WTC11 (cell line): ENCODE data around the gene MITF. TPM values are rescaled to one million over a fixed set of nuclear protein-coding genes. Genes with fewer than 3 reads are reported as not detected.

Experiments used
- ATAC-seq: fragments of 200-7000 bp; cut with Tn5 transposase; 2 replicates; pipeline ENCODE4 v1.10.0; 2021; ENCODE audit warnings: mild to moderate bottlenecking, moderate library complexity
- CTCF ChIA-PET: fragments of 300-600 bp; sonication (Branson Sonifier 250); formaldehyde crosslinking; loops from one replicate; lab custom pipeline; 2021; ENCODE audit warnings: antibody characterized with exemption; lab: Charles Lee
- POLR2A ChIA-PET: fragments of 350-600 bp; sonication (Branson Sonifier 250); formaldehyde crosslinking; loops from one replicate; lab custom pipeline; 2021; ENCODE audit warnings: antibody characterized with exemption; lab: Charles Lee
- DNase-seq: peaks from one replicate; pipeline ENCODE4 v3.0.0; 2021; ENCODE audit warnings: low spot score
- H3K27ac Mint-ChIP-seq: 2 replicates; pipeline ENCODE4 v1.8.0; 2021; ENCODE audit warnings: mixed read lengths
- H3K27me3 Mint-ChIP-seq: 2 replicates; pipeline ENCODE4 v1.8.0; 2021; ENCODE audit warnings: low read depth, mild to moderate bottlenecking, moderate library complexity, mixed read lengths
- H3K36me3 Mint-ChIP-seq: 2 replicates; pipeline ENCODE4 v1.8.0; 2021; ENCODE audit warnings: mixed read lengths
- H3K4me1 Mint-ChIP-seq: 2 replicates; pipeline ENCODE4 v1.8.0; 2022; ENCODE audit warnings: mixed read lengths
- H3K4me3 Mint-ChIP-seq: 2 replicates; pipeline ENCODE4 v1.8.0; 2021; ENCODE audit warnings: mild to moderate bottlenecking, moderate library complexity, mixed read lengths
- H3K9me3 Mint-ChIP-seq: 2 replicates; pipeline ENCODE4 v1.8.0; 2021; ENCODE audit warnings: mixed read lengths
- CREB1 ChIP-seq: sonication (generic); formaldehyde crosslinking; IDR thresholded peaks from 2 replicates; pipeline ENCODE4 v1.8.0; 2023; ENCODE audit warnings: mild to moderate bottlenecking, missing genetic modification reagents
- ETV6 ChIP-seq: sonication (generic); formaldehyde crosslinking; IDR thresholded peaks from 2 replicates; pipeline ENCODE4 v1.8.1; 2022; ENCODE audit warnings: mild to moderate bottlenecking, missing genetic modification reagents
- FOXP1 ChIP-seq: sonication (generic); formaldehyde crosslinking; IDR thresholded peaks from 2 replicates; pipeline ENCODE4 v1.8.0; 2022; ENCODE audit warnings: missing genetic modification reagents, mild to moderate bottlenecking, moderate library complexity, borderline replicate concordance
- GRHL2 ChIP-seq: fragments of 250-450 bp; sonication (Bioruptor Pico); IDR thresholded peaks from 2 replicates; pipeline ENCODE4 v1.8.0; 2022; ENCODE audit warnings: mild to moderate bottlenecking, moderate library complexity; ENCODE audit not compliant: insufficient replicate concordance, severe bottlenecking
- NFATC4 ChIP-seq: fragments of 250-450 bp; sonication (Bioruptor Pico); IDR thresholded peaks from 2 replicates; pipeline ENCODE4 v1.9.0; 2021; ENCODE audit warnings: mild to moderate bottlenecking
- SMAD3 ChIP-seq: sonication (generic); formaldehyde crosslinking; IDR thresholded peaks from 2 replicates; pipeline ENCODE4 v1.8.0; 2022; ENCODE audit warnings: missing genetic modification reagents, mild to moderate bottlenecking, borderline replicate concordance
- STAT6 ChIP-seq: sonication (generic); formaldehyde crosslinking; conservative IDR thresholded peaks from 2 replicates; pipeline ENCODE4 v1.8.1; 2023; ENCODE audit warnings: mild to moderate bottlenecking, low read depth, missing genetic modification reagents, moderate library complexity
- TCF7 ChIP-seq: sonication (generic); formaldehyde crosslinking; IDR thresholded peaks from 2 replicates; pipeline ENCODE4 v1.8.0; 2022; ENCODE audit warnings: mild to moderate bottlenecking, low read depth, missing genetic modification reagents, moderate library complexity
- ZMAT4 ChIP-seq: fragments of 250-450 bp; sonication (Bioruptor Pico); IDR thresholded peaks from 2 replicates; pipeline ENCODE4 v1.9.0; 2021; ENCODE audit warnings: mild to moderate bottlenecking
- ZNF219 ChIP-seq: sonication (generic); formaldehyde crosslinking; IDR thresholded peaks from 2 replicates; pipeline ENCODE4 v1.8.0; 2023; ENCODE audit warnings: missing genetic modification reagents, mild to moderate bottlenecking, borderline replicate concordance
- ZNF416 ChIP-seq: fragments of 250-450 bp; sonication (Bioruptor Pico); IDR thresholded peaks from 2 replicates; pipeline ENCODE4 v1.9.0; 2021; ENCODE audit warnings: mild to moderate bottlenecking, inconsistent platforms
- ZNF512 ChIP-seq: sonication (generic); formaldehyde crosslinking; IDR thresholded peaks from 2 replicates; pipeline ENCODE4 v1.8.1; 2022; ENCODE audit warnings: missing genetic modification reagents, borderline replicate concordance
- total RNA-seq: library from RNA; stranded (reverse); gene quantifications from 3 replicates; pipeline ENCODE4 v1.2.3, GENCODE V29; 2021
- TF ChIP-seq, protein P1 (sequence below): sonication (generic); formaldehyde crosslinking; IDR thresholded peaks from 2 replicates; pipeline ENCODE4 v1.8.1; 2022; ENCODE audit warnings: mild to moderate bottlenecking, moderate library complexity, missing genetic modification reagents
- TF ChIP-seq, protein P2 (sequence below): sonication (generic); formaldehyde crosslinking; IDR thresholded peaks from 2 replicates; pipeline ENCODE4 v1.8.1; 2023; ENCODE audit warnings: mild to moderate bottlenecking, missing genetic modification reagents, moderate library complexity
- TF ChIP-seq, protein P3 (sequence below): sonication (generic); formaldehyde crosslinking; IDR thresholded peaks from 2 replicates; pipeline ENCODE4 v1.8.1; 2022; ENCODE audit warnings: low read depth, missing genetic modification reagents, borderline replicate concordance
- TF ChIP-seq, protein P4 (sequence below): sonication (generic); formaldehyde crosslinking; IDR thresholded peaks from 2 replicates; pipeline ENCODE4 v1.8.1; 2023; ENCODE audit warnings: mild to moderate bottlenecking, missing genetic modification reagents, moderate library complexity
- TF ChIP-seq, protein P5 (sequence below): sonication (generic); formaldehyde crosslinking; IDR thresholded peaks from 2 replicates; pipeline ENCODE4 v1.8.0; 2023; ENCODE audit warnings: missing genetic modification reagents, mild to moderate bottlenecking, borderline replicate concordance

The MITF gene
- total RNA-seq, 1 experiment from 2014 or later: 1.3 TPM

DNA sequence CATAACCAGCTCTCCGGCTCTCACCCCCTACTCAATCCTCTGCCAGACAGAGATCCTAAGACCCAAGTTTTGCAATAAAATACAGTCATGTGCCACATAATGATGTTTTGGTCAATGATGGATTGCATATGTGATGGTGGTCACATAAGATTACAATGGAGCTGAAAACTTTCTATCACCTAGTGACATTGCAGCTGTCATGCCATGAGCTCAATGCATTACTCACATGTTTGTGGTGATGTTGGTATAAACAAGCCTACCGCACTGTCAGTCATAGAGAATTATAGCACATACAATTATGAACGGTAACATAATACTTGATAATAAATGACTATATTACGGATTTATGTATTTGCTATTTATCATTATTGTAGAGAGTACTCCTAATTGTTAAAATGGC lies 233.4 kb downstream of the MITF start (continued):
- TF ChIP-seq, protein P1, sequence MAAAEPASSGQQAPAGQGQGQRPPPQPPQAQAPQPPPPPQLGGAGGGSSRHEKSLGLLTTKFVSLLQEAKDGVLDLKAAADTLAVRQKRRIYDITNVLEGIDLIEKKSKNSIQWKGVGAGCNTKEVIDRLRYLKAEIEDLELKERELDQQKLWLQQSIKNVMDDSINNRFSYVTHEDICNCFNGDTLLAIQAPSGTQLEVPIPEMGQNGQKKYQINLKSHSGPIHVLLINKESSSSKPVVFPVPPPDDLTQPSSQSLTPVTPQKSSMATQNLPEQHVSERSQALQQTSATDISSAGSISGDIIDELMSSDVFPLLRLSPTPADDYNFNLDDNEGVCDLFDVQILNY (CRISPR knock-in tag): no peak
- TF ChIP-seq, protein P2, sequence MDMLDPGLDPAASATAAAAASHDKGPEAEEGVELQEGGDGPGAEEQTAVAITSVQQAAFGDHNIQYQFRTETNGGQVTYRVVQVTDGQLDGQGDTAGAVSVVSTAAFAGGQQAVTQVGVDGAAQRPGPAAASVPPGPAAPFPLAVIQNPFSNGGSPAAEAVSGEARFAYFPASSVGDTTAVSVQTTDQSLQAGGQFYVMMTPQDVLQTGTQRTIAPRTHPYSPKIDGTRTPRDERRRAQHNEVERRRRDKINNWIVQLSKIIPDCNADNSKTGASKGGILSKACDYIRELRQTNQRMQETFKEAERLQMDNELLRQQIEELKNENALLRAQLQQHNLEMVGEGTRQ (CRISPR knock-in tag): no peak
- no peak for TF ChIP-seq ETV6 (CRISPR knock-in tag)
- TF ChIP-seq, protein P3, sequence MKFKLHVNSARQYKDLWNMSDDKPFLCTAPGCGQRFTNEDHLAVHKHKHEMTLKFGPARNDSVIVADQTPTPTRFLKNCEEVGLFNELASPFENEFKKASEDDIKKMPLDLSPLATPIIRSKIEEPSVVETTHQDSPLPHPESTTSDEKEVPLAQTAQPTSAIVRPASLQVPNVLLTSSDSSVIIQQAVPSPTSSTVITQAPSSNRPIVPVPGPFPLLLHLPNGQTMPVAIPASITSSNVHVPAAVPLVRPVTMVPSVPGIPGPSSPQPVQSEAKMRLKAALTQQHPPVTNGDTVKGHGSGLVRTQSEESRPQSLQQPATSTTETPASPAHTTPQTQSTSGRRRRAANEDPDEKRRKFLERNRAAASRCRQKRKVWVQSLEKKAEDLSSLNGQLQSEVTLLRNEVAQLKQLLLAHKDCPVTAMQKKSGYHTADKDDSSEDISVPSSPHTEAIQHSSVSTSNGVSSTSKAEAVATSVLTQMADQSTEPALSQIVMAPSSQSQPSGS: no peak

DNA sequence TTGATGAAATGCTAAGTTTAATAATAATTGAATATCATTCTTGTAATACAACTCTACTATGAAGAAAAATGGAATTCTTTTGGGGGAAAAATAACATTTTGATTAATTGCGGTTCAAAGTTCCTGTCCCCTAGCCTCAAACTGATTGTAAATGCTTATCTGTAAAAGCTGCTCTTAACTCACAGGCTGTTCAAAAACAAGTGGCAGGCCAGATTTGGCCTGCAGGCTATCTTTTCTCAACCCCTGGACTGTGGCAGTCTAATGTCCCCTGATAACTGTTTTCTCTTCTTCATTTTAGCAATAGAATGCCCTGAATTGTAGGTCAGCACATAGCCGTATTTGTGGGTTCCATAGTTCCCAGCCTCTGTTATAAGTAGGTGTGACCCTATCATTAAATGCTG lies 236.8 kb downstream of the MITF start:
- ChIA-PET CTCF (no interaction called here), POLR2A (no interaction called here)
- Mint-ChIP-seq H3K27ac (no peak overlapping the region), H3K4me3 (no peak overlapping the region), H3K27me3 (peaks cover 7% of the 10 kb centered on the region), H3K36me3 (peaks cover 15% of the 10 kb centered on the region), H3K9me3 (peaks cover 37% of the 10 kb centered on the region), H3K4me1 (no peaks in the 10 kb centered on the region)
- no peak for ATAC-seq
- no peak for DNase-seq
- TF ChIP-seq ZMAT4 (CRISPR knock-in tag) (no peak), ZNF219 (CRISPR knock-in tag) (no peak), ZNF416 (no peak), NFATC4 (CRISPR knock-in tag) (no peak), CREB1 (CRISPR knock-in tag) (no peak), SMAD3 (CRISPR knock-in tag) (no peak), STAT6 (no peak), ZNF512 (no peak), GRHL2 (CRISPR knock-in tag) (no peak), TCF7 (CRISPR knock-in tag) (no peak), FOXP1 (CRISPR knock-in tag) (no peak)
- TF ChIP-seq, protein P2 (CRISPR knock-in tag): no peak
- TF ChIP-seq, protein P4, sequence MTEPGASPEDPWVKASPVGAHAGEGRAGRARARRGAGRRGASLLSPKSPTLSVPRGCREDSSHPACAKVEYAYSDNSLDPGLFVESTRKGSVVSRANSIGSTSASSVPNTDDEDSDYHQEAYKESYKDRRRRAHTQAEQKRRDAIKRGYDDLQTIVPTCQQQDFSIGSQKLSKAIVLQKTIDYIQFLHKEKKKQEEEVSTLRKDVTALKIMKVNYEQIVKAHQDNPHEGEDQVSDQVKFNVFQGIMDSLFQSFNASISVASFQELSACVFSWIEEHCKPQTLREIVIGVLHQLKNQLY (CRISPR knock-in tag): no peak
- TF ChIP-seq, protein P5, sequence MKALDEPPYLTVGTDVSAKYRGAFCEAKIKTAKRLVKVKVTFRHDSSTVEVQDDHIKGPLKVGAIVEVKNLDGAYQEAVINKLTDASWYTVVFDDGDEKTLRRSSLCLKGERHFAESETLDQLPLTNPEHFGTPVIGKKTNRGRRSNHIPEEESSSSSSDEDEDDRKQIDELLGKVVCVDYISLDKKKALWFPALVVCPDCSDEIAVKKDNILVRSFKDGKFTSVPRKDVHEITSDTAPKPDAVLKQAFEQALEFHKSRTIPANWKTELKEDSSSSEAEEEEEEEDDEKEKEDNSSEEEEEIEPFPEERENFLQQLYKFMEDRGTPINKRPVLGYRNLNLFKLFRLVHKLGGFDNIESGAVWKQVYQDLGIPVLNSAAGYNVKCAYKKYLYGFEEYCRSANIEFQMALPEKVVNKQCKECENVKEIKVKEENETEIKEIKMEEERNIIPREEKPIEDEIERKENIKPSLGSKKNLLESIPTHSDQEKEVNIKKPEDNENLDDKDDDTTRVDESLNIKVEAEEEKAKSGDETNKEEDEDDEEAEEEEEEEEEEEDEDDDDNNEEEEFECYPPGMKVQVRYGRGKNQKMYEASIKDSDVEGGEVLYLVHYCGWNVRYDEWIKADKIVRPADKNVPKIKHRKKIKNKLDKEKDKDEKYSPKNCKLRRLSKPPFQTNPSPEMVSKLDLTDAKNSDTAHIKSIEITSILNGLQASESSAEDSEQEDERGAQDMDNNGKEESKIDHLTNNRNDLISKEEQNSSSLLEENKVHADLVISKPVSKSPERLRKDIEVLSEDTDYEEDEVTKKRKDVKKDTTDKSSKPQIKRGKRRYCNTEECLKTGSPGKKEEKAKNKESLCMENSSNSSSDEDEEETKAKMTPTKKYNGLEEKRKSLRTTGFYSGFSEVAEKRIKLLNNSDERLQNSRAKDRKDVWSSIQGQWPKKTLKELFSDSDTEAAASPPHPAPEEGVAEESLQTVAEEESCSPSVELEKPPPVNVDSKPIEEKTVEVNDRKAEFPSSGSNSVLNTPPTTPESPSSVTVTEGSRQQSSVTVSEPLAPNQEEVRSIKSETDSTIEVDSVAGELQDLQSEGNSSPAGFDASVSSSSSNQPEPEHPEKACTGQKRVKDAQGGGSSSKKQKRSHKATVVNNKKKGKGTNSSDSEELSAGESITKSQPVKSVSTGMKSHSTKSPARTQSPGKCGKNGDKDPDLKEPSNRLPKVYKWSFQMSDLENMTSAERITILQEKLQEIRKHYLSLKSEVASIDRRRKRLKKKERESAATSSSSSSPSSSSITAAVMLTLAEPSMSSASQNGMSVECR: no peak
